K562 (cell line): ENCODE data around the gene CCL3.

Source experiments
- IRF9 ChIP-seq: fragments of 450-650 bp; IDR thresholded peaks from 2 replicates; pipeline ENCODE4 v1.6.1; 2016; ENCODE audit warnings: missing biosample characterization, missing genetic modification characterization
- TGIF2 ChIP-seq: sonication (generic); formaldehyde crosslinking; IDR thresholded peaks from 2 replicates; pipeline ENCODE4 v1.8.1; 2022; ENCODE audit warnings: mild to moderate bottlenecking, missing genetic modification reagents, moderate library complexity
- ZBTB26 ChIP-seq: fragments of 450-650 bp; formaldehyde crosslinking; IDR thresholded peaks from 2 replicates; pipeline ENCODE4 v1.4.0; 2022; ENCODE audit warnings: missing genetic modification characterization

GRCh38 chr17:36105781-36106492 is 16.0 kb upstream of the CCL3 start:
- TF ChIP-seq ZBTB26 (CRISPR knock-in tag): no peak
- no peak for TF ChIP-seq IRF9
- TF ChIP-seq TGIF2 (CRISPR knock-in tag): no peak
